Activated CD8-positive, alpha-beta memory T cell treated with anti-CD3 and anti-CD28 coated beads for 24 hours (primary cell): ENCODE data around the gene BACH1.

Experiments used
- DNase-seq: peaks from one replicate; pipeline ENCODE4 v3.0.0-alpha.2; 2020

Gene BACH1

GRCh38 chr21:29384683-29385359 is 86.1 kb downstream of the BACH1 start:
- DNase-seq = no peak

DNA sequence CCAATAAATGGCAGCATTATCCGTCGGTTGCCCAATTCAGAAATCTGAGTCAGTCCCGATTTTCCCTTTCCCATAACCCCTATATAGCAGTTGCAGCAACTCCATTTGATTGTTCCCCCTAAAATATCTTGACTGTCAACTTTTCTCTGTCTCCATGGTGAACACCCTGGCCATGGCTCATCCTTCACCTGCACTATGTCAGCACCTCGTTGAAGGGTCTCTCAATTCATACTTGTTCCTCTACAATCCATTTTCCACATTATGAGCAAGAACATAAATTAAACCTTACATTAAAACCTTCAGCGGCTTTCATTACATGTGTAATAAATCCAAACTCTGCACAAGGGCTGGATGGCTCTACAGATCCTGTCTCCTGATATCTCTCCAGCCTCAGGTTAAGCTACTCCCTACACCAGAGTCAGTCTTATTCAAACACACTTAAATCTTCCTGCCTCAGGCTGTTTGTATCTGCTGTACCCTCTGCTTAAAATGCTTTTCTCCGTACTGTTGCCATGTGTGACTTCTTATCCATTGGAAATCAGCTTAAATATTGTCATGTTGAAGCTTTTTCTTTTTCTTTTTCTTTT is 87.3 kb downstream of the BACH1 start:
- DNase-seq = no peak

- DNase-seq = no peak
These were observed 88.1 kb downstream of the BACH1 start for GRCh38 chr21:29386803-29387202.

GRCh38 chr21:29387598-29387997 is 88.9 kb downstream of the BACH1 start:
- no peak for DNase-seq

DNA sequence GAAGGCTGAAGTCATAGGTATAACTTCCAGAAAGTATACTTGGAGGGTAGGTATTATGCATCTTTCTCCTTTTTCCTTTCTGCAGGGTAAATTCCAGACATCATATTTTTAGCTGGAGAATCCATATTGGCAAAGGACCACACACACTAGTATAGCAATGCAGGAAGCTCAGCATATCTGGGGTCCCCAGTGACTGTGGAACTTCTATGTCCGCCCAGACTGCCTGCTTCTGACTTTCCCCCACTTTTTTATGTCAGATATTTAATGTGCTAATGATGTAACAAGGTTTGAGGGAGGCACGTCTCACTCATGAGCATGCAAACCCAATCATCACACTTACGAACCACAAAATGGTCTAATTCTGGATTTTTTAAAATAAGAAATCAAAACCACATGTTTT is 90.4 kb downstream of the BACH1 start:
- no peak for DNase-seq

DNA sequence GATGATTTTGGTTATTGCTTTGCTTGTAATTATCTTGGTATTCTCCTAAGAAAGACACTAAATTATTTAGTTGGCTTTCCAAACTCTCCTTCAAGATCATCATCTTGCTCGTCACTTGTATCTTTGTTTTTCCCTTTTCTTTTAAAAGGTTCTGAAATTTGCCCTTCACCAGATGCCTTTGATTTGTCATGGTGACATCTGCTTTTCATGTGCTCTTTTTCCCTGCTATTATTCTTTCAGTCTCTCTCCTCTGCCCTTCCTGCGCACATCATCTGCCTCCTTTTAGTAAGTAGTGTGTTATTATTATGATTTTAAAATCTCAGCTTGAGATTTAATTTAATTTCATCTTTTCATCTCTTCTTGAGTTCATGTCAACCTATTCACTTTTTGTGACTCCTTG is 92.1 kb downstream of the BACH1 start:
- DNase-seq = no peak

DNA sequence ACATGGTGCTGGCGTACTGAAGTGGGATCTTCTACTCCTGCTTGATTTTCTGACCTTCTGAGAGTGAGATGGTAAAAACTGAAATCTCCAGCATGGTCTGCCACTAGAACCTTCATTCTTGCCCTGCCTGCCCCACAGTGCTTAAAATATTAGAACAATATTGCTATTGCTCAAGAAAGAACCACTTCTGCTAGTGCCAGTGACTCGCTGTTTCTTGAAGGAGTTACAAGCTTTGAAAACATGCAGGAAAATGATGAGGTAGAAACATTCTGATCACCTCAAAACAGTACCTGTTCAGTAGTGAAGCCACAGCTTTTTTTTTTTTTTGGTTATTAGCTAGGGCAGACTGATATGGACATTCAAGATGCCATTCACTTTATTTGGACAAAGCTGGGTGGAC is 95.3 kb downstream of the BACH1 start:
- no peak for DNase-seq
